OCI-M1 (cell line): ENCODE measurements around the gene C3.

Source experiments
- DNase-seq: peaks from one replicate; lab custom pipeline; 2025; lab: John Stamatoyannopoulos, UW

The C3 gene

DNA sequence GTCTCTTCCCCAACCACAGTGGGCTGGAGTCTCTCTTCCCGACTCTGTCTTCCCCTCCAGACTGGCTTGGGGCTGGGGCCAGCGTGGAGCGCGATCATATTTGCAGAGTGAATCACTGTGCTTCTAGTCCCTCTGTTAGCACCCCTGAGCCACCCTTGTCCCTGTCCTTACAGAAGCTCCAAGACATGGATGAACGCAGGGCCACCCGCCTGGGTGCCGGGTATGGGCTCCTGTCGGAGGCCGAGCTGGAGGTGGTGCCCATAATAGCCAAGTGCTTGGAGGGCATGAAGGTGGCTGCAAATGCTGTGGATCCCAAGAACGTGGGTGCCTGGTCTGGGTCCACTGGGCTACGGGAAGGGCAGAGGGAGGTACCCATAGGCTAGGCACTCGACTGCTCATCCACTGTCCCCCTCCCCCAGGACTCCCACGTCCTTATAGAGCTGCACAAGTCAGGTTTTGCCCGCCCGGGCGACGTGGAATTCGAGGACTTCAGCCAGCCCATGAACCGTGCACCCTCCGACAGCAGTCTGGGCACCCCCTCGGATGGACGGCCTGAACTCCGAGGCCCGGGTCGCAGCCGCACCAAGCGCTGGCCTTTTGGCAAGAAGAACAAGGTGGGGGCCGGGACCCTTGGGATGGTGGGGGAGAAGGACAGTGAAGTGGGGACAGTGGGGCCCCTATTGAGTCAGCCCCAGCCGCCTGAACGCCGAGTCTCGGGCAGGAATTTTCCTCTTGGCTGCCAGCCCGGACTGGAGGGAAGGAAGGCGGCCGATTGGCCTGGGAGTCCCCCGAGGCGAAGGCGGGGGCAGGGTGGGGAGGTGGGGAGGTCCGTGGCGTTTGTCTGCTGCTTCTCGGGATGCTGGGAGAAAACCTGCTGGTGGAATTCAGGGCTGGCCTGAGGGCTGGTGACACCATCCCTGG, 24.2 kb upstream of the C3 start:
- no peak for DNase-seq

DNA sequence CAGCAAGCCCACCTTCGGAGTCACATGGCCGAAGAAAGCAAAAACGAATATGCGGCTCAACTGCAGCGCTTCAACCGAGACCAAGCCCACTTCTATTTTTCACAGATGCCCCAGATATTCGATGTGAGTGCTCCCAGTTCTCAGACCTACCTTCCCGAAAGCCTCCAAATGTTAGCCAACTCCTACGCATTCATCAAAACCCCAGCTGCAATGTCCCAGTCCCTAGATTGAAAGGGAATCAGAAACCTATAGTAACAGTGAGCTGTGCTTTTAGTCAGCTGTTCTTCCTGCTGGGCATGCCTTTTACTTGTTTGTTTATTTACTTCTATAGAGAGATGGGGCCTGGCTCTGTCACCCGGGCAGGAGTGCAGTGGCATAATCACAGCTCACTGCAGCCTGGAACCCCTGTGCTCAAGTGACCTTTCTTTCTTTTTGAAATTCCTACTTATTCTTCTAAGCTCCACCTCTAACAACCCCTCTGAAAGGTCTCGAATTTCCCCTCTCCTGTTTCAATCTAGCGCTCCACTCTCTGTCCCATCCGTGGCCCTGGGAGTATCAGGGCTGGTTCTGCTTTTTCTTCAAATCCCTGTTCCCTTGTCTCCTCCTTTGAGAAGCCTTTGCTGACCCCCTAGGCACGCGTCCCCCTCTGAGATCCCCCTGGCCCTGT, 23.4 kb upstream of the C3 start:
- DNase-seq, result no peak

DNA sequence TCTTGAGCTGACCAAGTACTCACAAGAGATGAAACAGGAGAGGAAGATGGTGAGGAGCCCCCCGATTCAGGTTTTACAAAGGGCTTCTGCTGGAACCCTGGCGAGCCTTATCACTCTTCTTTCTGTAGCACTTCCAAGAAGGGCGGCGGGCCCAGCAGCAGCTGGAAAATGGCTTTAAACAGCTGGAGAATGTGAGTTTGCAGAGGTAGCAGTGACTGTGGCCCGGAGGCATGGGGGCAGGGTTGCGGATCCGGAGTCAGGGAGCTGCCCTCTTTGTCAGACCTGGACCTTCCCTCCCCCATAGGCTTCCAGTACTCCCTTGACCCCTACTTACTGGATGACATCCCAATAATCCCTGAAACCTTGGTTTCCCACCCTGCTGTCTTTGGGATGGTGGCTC, 22.6 kb upstream of the C3 start:
- DNase-seq, result no peak

DNA sequence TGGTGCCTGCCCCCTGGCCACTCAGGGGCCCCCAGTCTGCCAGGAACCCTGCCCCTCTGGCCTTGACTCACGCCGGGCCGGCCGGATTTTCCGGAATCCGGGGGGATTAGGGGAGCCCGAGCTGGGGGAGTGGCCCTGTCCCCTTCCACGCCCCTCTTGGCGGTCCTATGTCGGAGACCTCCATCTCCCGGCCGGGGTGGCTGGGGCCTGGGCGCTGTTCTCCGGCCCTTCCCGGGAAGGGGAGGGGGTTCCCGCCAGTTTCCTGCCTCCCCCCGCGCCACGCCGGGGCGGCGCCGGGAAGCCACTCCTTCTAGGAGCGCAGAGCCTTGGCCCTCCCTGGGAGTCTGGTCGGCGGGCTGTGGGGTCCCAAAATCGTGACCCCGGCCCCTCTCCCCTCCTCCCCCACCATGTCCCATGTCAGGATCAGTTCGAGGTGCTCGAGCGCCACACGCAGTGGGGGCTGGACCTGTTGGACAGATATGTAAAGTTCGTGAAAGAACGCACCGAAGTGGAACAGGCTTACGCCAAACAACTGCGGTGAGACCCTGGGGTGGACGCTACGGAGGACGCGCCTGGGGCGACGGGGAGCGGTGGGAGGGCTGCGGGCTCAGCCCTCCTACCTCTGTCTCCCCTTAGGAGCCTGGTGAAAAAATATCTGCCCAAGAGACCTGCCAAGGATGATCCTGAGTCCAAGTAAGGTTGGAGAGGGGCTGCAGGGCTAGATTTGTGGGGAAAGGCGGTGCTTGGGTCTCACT, 20.3 kb upstream of the C3 start:
- no peak for DNase-seq

DNA sequence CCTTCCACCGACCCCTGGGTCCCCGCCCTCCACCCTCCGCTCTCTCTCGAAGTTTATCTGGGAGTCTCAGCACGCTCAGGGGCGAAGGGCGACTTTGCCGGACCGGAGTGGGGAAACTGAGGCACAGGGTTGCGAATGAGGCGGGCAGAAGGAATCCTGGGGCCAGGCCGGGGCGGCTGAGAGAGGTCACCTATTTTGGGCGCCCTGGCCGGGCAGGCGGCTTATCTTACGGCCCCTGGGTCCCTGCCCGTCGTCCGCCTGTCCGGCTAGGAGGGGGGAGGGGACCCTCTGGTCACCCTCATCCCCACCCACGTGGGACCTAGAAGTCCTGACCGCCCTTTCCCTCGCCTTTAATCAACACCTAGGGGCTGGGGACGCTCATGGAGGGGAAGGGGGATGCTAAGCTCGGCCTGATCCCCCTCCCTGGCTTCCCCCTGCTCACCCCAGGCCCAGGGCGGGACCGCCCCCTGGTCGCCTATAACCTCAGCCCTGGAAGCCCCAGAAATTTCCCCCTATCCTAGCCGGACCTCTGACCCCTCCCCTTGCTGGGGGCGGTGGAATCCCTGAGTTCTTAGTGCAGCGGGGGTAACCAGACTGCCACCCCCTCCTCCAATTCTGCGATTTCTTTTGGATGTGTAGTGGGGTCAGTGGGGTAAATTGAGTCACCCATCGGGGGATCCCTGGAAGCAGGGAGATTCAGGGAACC, 19.6 kb upstream of the C3 start:
- peak; percentile 40 for DNase-seq

DNA sequence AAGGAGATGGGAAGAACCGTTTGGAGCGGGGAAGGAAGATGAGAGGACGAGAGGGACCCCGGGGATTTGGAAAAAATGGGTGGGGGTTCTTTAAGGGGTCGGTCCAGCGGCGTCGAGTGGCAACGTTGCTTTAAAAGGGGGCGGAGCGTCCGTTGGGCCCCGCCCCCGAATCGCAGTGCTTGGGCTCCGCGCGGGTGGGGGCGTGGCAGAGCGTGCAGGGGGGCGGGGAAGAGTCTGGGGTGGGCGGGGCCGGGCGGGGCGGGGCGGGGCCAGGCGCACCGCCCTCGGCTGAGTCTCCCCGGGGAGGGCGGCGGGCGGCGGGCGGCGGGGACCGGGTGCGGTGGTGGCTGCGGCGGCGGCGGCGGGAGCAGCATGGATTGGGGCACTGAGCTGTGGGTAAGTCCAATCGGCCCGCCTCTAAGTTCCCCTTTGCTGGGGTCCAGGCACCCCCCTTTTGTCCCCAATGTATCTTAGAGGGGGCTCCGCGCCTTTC, 19.0 kb upstream of the C3 start, which contains the start of gene TRIP10:
TRIP10 (plus strand) TSS at position 291 of the 493 bp plus-strand sequence; CDS start at position 373, 82 bp downstream.
- DNase-seq, result peak; percentile 84

DNA sequence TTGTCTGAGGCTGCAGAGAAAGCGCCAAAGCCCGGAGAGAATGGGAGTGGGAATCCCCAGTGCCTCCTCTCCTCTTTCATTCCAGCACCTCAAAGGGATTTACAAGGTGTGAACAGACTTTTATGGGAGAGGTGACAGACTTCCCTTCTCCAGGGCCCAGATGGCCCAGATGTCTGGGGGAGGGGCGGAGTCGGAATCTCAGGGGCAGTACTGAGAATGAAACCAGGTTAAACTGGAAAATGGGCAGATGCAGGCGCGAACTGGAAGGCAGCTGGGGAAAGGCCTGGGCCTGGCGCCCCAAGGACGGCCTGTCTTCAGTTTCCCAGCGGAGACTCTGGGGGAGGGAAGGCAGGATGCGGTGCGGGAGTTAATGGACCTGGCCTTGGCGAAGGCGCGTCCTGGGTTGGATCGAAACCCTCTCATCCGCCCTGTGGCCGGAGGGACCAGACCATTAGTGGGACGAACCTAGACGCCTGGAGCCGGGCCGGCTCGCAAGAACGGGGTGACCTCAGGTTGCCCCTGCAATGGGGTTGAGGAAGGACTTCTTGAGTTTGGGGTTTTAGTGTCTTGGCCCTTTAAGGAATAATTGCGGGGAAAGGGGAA, 18.4 kb upstream of the C3 start:
- no peak for DNase-seq

DNA sequence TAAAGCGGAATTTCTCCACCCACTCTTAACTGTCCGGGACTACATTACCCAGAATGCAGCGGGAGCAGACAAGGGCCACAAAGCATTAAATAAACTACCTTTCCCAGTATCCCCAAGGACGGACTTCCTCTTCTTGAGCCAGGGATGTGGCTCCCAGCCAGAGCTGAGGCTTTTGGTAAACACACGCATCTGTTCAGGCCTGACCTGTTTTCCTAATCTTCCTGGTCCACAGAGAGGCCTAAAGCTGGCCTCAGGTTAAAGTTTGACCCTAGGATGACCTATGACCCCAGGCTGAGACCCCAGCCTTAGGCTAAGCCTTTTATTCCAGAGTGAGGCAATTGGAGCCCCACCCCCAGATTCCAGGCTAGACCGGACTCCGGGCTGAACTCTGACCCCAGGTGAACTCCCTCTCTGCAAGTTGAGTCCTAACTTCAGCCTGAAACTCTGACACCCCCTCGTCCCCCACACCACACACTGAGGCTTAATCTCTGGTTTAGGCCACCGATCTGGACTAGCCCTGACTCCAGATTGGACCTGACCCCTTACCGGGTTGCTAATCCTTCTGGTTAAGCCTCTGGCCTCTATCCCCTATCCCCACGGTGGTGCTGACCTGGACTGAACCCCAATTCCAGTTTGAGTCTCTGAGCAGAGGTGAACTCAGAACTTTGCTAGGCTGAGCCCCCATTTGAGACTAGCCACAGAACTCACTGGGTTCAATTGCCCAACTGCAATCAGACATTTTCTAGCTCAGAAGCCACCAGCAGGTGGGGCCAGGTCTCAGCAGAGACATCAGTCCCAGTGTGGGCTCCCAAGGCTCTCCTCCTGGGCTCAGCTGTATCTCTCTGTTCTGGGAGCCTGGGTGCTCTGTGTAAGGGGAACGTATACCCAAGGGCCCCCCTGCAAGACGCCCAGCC, 17.7 kb upstream of the C3 start:
- peak; percentile 88 for DNase-seq

DNA sequence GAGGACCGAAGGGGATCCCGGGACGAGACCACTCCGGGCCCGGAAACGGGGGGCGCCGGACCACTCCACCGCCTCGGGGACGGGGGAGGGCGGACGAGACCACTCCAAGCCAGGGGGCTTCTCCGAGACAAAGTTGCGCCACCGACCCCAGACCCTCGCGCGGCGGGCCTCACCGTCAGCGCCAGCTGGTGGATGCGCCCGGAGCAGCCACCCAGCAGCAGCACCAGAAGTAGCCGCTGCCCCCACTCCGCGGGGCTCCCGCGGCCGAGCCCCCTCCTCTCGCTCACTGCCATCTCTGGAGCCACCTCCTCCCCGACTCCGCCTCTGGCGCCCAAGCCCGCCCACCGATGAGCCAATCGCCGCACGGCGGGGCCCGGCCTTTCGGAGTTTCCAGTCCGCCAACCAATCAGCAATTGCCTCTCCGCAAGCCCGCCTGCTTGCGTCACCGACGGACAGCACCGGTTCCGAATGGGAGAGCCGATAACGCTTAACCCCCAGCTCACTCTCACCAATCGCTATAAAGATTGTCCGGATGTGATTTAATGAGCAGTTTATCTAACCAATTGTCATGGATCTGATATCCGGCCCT, 16.9 kb upstream of the C3 start, which contains the start of gene GPR108:
GPR108 (minus strand) TSS at position 297 of the 589 bp plus-strand sequence; CDS start at position 293, 4 bp downstream.
- peak; percentile 99 for DNase-seq

DNA sequence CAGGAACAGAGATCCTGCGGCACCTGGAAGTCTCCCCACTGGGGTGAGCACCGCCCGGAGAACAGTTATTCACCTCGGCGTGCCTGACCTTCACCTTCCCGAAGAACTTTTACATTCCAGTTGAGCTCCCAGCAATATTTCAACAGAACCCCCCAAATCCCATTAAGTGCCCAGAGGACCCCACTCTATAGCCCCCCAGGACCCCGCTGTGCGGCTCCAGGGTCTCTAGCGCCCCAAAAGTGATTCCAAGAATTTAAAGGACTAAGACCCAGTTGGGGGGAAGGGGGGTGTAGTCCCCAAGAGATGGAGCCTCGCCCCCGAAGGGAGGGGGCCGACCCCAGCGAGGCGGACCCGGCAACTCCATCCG, 16.4 kb upstream of the C3 start:
- DNase-seq, result no peak

DNA sequence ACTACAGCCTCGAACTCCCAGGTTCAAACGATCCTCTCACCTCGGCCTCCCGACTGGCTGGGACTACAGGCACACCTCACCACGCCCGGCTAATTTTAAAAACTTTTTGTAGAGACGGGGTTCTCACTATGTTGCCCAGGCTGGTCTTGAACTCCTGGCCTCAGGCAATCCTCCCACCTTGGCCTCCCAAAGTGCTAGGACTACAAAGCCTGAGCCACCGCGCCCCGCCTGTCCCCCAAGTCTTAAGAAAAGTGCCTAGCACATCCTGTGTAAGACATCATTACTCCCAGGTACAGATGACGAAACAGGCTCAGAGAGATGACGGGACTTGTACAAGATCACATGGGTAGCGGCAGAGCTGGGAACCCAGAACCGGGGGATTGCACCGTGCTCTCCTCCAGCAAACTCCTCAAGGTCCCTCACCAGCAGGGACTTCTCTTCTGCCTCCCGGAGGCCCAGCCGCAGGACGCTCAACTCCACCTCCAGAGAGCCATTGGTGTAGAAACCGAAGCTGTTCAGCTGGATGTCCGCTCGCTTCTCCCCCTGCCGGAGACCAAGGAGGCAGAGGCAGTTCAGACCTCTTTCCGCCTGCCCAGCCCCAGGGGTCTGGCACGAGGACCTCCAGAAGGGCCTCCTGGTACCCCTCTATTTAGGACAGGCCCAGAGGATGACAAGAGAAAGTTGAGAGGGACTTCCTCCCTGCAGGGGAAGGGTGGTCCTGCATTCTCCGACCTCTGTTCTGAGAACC, 15.9 kb upstream of the C3 start:
- DNase-seq, result peak; percentile 76

DNA sequence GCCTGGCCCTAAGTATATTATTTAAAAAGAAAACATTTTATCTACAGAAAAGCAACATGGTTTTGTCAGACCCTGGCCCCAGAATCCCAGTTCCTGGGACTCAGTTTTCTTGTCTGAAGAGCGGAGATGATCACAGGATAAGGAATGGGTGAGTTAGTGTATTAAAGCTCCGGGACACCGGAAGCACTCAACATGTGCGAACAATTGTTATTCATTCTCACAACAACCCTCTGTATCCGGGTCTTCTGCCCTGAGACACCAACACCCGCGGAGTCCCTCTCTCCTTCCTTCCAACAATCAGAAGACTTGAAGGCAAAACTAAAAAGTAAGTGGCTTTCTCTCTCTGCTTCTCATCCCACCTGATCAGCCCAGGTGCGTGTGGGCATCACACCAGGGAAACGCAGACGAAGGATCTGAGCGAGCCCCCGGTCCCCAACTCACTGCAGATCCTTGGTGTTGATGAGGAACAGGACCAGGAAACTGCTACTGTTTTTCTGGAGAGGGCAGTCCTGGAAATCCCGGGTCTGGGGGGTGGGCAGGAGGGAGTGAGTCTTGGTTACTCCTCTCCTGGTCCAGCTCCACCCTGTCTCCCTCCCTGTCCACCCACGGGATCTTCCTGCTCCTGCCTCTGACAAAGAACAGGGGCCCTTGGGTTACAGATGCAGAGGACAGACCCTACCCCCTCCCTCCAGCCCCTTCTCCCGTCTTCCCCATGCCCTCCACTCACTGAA, 14.9 kb upstream of the C3 start:
- DNase-seq, result no peak

DNA sequence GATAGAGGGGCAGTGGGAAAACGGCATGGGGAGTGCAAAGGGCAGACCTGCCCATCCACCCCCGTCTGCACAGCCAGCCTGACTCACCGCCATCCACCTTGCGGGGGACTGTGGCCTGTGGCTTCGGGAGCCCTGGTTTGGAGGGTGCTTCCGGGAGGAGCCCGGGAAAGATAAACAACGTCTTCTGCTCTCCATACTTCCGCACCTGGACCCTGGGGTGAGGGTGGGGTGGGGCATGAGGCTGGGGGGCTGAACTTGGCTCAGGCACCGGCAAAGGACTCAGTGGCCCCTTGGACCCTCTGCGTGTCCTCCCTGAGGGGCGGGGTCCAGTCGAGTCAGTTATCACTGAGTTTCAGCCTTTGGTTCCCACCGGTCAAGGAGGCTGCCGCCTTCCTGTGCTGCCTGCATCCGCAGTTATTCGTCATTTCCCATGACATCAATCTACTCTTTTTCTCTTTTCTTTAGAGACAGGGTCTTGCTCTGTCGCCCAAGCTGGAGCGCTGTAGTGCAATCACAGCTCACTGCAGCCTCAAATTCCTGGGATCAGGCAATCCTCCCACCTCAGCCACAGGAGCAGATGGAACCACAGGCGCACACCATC, 13.7 kb upstream of the C3 start:
- no peak for DNase-seq

DNA sequence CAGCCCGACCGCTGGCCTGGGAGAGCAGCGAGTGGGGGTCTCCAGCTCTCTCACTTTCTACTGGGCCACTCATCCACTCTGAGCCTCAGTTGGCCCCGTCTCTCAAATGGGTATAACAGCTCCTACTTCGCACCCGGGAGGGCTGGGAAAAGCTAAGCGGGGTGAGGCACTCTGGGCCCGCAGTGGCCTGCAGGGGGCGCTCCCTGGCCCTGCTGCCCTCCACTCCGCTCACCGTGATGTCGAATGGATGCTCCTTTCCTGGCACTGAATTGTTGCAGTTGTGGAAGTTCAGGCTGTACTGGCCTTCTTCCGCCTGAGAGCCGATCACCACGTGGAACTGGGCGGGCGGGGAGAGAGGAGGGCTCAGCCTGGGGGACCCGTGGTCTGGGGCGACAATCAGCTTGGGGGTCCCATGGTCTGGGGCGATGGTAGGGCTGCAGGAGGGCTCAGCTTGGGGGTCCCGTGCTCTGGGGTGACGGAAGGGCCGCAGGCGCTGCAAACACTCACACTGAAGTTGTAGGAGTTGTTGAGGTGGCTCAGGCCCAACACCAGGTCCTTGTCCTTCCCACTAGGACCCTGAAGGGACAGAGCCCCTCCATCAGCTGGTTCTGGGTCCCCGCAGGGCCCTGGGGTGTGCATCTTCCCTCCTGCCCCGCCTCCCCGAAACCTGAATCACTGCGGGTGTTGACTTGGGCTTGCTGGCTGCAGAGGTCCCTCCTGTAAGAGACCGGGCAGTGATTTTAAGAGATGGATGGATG, 13.1 kb upstream of the C3 start:
- DNase-seq, result no peak

DNA sequence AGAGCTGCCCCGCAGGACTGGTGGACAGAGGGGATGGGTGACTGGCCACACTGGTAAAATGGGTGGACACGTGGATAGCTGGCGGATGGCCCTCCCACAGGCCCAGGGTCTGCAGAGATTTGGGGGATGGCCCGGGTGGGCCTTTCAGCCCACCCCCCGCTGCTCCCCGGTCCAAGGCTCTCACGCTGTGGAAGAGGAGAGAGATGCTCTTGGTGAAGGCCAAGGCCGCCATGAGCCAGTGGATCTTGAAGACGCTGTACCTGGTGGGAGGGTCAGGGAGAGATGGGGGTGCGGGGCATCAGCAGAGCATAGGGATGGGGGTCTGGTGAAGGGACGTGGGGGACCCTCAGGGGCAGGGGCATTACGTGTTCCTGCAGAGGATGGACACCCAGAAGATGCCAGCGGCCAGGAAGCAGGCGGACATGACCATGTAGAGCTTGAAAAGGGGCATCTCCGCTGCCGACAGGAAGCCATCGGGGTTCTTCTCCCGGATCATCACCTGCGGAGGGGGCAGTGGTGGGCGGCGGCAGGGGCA, 12.4 kb upstream of the C3 start:
- DNase-seq, result no peak

DNA sequence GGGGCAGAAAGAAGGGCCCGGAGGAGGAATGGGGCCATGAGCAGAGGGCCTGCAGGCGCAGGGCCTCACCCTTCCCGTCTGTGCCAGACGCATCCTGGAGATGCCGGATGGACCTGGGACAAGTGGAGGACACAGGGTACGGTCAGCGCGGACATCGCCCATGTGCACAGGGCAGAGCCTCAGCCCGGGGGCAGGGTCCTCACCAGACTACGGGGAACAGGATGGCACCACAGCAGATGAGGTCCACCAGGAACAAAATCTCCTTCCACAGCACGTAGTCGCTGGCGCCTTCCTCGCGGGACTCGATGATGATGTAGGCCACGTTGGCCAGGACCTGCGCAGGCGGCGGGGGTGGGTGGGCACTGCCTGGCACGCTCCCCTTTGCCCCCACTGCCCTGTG, 11.4 kb upstream of the C3 start:
- no peak for DNase-seq
